Fibroblast of skin of left quadriceps (primary cell): Measurements from ENCODE around the gene LXN.

ENCODE experiments used
- DNase-seq, 2 experiments: peaks; one replicate each; pipeline ENCODE4 v3.0.0-alpha.2; 2013; ENCODE audit warnings: low read depth in 2 of 2

Gene LXN

GRCh38 chr3:158671821-158672214 is 630 bp downstream of the LXN start:
- no peak for DNase-seq

DNA sequence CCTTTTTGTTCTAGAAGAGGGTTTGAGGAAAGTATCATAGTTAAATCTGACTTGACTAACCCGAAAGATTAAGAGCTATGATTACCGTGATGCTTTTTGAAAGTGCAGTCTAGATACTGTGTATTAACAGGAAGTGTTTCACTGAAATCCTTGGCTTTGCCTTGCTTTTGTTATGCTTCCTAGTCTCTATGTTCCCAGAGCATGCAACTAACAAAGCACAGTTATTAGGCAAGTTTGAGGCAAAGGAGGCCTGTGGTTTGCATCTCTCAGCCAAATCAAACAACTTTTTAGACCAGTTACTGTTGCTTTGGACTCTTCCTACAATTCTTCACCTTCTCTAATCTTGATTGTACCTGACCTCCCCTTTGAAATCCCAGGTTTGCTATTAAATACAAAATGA is 3.9 kb downstream of the LXN start:
- DNase-seq = no peak

- no peak for DNase-seq
Measured at GRCh38 chr3:158666416-158666815, 6.0 kb downstream of the LXN start.

GRCh38 chr3:158663832-158664231 is 8.6 kb downstream of the LXN start:
- no peak for DNase-seq

DNA sequence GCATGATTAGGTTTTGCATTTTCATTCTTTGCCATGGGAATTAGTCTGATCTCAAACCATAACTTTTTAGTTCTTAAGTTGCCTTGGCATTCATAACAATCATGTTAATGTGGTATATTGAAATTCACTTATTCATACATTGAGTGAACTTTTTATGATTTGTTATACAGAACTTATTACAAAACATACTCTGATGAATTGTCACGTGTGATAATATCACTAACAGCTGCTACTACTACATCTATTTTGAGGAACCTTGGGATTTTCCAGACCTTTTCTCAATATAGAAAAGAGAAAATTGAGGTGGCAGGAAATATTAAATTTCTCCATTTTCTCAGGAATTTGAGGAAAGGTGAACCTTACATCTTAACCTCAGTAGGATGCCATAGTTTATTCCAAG is 9.2 kb downstream of the LXN start:
- no peak for DNase-seq

GRCh38 chr3:158660711-158661110 is 11.7 kb downstream of the LXN start:
- DNase-seq = no peak

- DNase-seq = peak; percentile 31 to 44
Measured at GRCh38 chr3:158659454-158660237, 12.8 kb downstream of the LXN start.

DNA sequence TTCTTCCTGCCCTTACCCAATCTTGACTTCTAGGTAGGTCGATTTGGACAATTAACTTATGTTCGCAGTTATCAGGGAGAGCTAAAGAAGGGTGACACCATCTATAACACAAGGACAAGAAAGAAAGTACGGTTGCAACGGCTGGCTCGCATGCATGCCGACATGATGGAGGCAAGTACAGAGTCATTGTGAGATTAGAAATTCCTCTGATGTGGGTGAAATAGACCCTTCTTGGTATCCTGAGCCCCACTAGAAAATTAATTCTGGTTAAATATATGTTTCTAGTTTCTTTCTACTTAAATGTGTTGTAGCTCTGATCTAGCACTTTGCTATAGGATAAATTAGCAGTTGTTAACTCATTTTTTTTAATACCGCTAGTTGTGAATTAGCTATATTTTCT is 13.6 kb downstream of the LXN start:
- no peak for DNase-seq

DNA sequence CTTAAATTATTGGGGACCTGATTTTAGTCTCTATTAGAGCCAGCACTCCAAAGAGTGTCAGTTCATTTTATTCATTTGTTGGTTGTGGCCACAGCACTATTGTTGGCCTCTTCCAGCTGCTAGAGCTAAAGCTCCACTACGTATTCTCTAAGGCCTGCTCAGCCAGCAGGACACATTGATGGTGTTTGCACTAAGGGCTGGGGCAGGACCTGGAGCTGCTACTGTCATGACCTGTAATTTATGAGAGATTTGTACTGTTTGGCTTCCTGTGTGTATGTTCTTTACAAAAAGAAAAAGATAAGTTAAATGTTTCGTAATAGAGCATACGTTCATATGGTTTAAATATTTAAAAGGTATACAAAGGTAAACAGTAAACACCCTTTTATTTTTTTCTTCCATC is 20.0 kb downstream of the LXN start:
- no peak for DNase-seq

- no peak for DNase-seq
Measured at GRCh38 chr3:158651192-158651591, 21.3 kb downstream of the LXN start.

DNA sequence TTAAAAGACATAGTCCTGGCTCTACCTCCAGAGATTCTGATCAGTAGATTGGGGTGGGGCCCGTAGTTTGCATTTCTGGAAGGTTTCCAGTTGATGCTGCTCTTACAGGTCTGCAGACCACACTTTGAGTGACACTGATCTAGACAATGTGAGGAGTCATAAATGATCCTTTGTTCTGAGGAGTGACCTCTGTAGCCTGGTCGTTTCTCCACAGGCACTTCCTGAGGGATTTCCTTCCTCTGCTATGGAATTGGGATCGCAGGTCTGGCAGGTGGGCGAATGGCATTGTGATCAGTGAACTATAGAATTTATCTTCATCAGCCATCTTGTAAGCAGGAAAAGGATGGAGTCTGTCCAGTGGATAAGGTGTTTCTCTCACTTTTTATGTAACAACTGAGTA is 22.7 kb downstream of the LXN start:
- no peak for DNase-seq

DNA sequence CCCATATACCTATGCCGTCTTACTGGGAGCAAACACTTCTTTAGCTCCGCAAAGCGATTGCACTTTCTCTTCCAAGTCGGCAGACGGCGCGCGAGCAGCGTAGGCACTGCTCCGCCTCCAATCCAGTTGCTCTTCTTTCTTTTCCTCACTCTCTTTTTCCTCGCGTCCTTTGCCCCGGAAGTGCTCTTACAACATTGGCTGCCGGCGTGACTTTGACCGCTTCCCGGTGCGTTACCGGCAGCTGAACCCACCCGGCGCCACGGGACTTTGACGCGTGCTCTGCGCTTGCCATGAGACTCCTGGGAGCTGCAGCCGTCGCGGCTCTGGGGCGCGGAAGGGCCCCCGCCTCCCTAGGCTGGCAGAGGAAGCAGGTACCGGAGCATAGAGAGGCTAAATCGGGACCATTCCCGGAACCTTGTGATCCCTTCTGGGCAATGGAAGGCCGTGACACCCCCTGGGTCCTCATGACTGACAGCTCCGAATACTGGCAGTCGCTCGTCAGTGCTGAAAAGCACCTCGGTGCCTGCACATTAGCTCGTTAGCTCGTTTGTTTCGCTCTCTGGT is 28.0 kb downstream of the LXN start, which contains the start of gene GFM1:
Gene GFM1 (plus strand): TSS at position 183 of the 564 bp plus-strand sequence. CDS start 108 bp downstream, at position 291.
- peak; percentile 85 to 87 for DNase-seq

- no peak for DNase-seq
Measured at GRCh38 chr3:158642474-158643210, 29.8 kb downstream of the LXN start.

DNA sequence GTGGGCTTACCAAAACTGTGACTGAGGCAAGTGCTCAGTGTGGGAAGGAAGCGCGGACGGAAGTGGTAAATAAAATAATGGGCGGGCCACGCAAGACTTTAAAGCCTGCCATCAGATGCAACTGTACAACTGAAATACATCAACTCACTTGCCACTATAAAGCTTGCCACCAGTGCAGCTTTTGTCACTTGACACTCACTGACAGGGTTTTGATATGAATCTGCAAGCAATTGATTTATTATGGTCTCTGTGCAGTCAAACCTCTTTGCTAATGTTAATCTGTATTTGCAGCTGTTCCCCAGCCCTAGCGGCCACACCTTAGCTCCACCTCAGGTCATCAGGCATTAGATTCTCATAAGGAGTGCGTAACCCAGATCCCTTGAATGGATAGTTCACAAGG is 30.4 kb downstream of the LXN start:
- no peak for DNase-seq

DNA sequence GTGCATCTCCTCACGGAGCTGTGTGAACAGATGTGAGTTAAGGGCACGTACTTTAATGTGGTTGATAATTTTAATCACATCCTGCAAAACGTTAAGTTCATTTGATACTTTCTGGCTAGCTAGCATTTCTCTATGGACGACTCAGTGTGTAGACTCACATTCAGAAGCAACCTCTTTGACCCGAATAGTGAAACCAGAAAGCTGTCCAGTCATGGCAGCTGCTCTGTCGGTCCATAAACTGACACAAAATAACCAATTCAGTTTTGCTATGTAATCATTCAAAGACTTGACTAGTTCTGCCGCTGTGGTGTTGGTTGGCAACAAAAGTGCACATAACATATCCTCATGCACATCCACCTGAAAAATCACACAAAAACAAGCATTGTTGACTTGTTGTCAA is 31.8 kb downstream of the LXN start:
- no peak for DNase-seq

GRCh38 chr3:158631981-158632380 is 40.5 kb downstream of the LXN start:
- no peak for DNase-seq

DNA sequence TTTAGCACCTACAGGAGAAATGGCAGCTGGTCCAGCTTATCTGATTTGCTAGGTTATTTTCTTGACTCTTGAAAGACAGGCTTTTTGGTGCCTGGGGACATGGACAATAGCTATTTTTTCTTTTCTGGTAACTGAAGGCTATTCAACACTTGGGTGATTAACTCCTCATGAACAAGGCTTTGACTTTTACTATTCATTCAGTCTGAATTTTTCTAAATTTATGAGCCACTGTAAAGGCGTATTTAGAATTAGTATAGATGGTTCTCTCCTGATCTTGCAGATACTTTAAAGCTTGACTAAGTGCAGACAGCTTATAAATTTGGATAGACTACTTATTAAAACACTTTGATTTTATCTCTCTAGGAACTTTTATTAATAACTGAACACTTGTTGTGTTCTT is 46.6 kb downstream of the LXN start:
- DNase-seq = no peak

DNA sequence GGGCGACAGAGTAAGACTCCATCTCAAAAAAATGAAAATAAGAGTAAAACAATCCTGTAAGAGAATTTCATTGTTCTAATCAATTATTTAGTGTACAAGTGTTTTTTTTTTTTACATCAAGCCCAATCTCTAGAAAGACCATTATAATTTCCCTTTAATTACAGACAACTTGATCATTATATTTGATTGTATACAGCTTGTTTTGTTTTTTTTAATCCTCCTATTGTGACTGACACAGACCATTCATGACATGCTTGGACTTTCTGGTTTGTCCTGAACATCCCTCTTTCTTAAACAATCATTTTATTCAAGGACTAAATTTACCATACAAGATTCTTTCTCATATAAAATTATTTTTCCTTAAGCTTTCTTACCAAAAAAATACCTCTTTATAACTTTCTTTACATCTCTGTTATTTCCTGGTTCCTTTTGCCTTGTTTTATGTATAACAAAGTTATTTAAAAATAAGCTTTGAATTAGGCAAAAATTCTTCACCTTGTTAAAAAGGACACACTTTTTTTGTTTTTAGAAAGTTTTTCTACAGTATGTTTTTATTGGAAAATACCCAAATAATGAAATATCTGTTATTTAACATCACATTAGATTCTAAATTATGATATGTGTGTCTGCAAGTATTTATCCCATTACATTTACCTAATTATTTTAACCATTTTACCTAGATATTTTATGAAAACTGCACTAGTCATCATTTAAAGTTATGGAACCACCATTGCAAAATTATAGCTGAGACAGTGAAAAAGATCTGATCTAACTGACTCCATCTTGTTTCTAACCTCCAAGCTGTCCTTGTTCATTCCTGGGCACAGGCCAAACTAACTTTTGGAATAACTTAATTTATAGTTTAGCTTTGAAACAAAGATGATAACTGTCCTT is 54.2 kb downstream of the LXN start:
- no peak for DNase-seq
